Dedifferentiated amniotic fluid mesenchymal stem cell (primary cell): Measurements from ENCODE around the gene GPR153.
"Not testable (repeated sequence)": the region's sequence is repeated elsewhere in the genome, so short reads cannot be mapped to it uniquely, and the experiment has no call there.

ENCODE experiments used
- DNase-seq: peaks from one replicate; pipeline ENCODE4 v3.0.0-alpha.2; 2016; ENCODE audit errors: extremely low spot score

The GPR153 gene

GRCh38 chr1:6260961-6261614, at the start of gene GPR153:
TSS of gene GPR153 (minus strand) at chr1:6261098. CDS start at chr1:6254905, 6,193 bp downstream.
- no peak for DNase-seq

GRCh38 chr1:6310116-6310848, 49.4 kb upstream of the GPR153 start:
- DNase-seq: no peak

GRCh38 chr1:6309564-6309963, 48.7 kb upstream of the GPR153 start:
- no peak for DNase-seq

GRCh38 chr1:6308449-6308848, 47.6 kb upstream of the GPR153 start:
- no peak for DNase-seq

- DNase-seq: not testable (repeated sequence)
Observed at GRCh38 chr1:6307682-6308081, 46.8 kb upstream of the GPR153 start.

DNA sequence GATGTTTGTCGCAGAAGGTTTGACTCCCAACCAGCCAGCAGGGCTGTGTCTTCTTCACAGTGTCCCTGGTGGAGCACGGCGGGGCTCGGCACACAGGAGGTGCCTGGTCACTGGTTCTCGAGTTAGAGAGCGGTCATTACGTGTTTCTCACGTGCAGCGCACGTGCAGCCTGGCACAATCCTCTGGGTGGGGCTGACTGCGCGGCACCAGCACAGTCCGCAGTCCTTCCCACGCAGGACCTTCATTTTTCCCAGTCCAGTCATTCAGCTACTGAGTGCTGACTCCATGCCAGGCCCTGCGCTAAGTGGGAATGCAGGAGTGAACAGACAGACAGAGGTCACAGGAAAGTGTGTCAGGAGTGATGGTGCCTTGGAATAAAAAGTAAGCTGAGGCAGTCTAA, 46.2 kb upstream of the GPR153 start:
- no peak for DNase-seq

GRCh38 chr1:6303397-6304012, 42.6 kb upstream of the GPR153 start:
- DNase-seq: no peak

DNA sequence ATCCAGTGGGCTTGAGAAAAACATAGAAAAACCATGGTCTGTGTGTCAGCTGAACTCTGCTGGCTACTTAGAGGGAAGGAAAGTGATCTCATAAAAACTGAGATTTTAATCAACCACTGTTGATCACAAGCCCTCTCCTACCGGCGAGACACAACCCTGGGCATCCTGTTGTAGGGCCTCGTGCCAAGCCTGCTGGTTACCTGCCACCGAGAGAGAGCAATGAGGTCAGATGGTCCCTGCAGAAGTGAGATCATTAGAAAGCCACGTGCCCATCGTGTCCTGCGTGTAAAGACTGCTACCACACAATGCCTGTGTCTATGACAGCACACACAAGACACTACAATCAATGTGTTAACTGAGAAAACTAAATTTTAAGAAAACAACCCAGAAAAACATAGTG, 41.7 kb upstream of the GPR153 start:
- no peak for DNase-seq

- no peak for DNase-seq
Observed at GRCh38 chr1:6301526-6301925, 40.6 kb upstream of the GPR153 start.

- no peak for DNase-seq
Observed at GRCh38 chr1:6300342-6301048, 39.6 kb upstream of the GPR153 start.

DNA sequence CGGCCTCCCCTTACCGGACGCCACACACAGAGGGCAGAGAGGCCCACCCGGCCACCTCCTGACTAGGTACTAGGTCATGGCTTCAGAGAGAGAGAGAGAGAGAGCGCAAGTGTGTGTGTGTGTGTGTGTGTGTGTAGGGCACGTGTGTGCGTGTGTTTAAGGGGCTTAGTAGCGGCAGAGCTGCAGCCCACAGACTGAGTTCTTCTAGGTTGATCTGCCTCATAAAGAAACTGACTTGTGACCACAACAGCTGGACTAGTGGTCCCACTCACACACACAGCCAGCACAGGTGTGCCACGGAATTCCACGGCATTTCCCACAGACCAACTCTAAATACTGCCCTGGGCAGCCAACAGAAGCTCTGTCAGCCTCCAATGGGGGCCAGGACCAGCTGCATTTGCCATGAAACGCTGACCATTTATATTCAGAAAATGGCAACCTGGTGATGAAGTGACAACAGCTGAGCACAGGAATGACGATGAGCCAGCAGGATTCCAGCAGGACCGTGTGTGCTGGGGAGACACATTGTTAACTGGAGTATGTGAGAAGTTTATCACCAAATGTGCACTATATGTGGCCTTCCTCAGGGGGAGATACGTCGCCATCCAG, 38.8 kb upstream of the GPR153 start:
- DNase-seq: no peak

- no peak for DNase-seq
Observed at GRCh38 chr1:6298940-6299465, 38.1 kb upstream of the GPR153 start.

- DNase-seq: no peak
Observed at GRCh38 chr1:6298530-6298929, 37.6 kb upstream of the GPR153 start.

GRCh38 chr1:6295910-6296309, 35.0 kb upstream of the GPR153 start:
- no peak for DNase-seq

GRCh38 chr1:6294890-6295556, 34.1 kb upstream of the GPR153 start:
- DNase-seq: no peak

- DNase-seq: no peak
Observed at GRCh38 chr1:6294080-6294889, 33.4 kb upstream of the GPR153 start.

DNA sequence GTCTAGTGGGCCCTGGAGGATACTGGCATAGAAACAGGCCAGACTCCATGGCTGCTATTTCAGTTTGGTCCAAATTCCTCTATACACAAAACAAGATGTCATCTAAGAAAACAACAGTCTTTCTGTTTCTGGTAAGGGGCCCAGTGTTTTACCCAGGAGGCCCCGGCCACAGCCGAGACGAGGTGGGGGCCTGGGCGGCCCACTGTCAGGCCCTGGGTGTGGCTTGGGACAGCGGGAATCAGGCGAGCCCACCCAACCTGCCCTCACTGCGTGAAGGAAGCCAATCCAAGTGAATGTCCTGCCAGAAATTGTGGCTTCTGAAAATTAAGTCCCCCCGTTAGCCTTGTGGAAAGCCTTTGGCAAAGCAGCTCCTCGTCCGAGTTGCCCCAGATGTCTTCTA, 31.2 kb upstream of the GPR153 start:
- DNase-seq: no peak

GRCh38 chr1:6288665-6289064, 27.8 kb upstream of the GPR153 start:
- DNase-seq: no peak

DNA sequence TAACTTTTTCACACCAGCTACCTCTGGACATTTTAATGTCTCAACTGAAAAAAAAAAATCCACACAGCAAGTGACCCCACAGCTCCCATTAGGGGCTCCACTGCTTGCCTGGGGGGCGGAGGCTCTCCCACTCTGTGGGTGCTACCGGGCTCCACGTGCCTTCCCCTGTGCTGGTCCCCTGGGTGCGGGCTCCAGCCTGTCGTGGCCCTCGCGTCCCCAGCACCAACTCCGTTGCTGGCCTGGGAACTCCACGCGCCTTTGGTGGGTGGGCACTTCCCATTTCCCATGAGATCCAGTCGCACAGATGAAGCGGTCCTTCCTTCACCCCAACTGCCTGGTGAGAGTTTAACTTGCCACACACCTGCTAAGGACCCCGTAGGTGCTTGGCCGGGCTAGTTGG, 27.1 kb upstream of the GPR153 start:
- no peak for DNase-seq

DNA sequence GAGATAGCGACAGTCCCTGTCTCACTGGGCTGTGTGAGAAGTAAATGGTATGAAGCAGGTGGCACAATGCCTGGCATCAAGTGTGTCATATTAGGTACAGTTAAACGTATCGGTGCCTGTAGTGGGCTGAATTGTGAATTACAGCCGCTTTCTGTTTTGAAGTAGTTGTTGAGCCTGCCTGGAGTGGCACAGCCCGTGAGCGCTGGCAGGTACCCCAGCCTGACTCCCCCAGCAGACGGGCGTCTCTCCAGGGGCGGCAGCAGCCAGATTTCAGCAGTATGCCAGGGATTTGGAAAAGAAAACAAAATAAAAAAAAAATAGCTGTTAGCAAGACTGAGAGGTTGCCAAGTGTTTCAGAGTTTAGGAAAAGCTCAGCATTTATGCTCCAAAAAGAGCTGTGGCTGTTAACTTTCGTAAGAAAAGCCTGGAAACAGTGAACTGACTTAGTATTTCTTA, 26.6 kb upstream of the GPR153 start:
- no peak for DNase-seq
